ENCODE results near the gene ODAD3.

Gene ODAD3

GRCh38 chr19:11373885-11374432 is 61.0 kb downstream of the ODAD3 start:
- no peak for DNase-seq

- no peak for DNase-seq
These were observed 61.6 kb downstream of the ODAD3 start for GRCh38 chr19:11373166-11373884.

GRCh38 chr19:11370744-11371143 is 64.2 kb downstream of the ODAD3 start:
- no peak for DNase-seq

Measured in stimulated activated CD4-positive, alpha-beta T cell treated with anti-CD3 and anti-CD28 coated beads, Interleukin-4, amount 100 ng/mL, for 1 hour (primary cell).